Measurements from ENCODE around the gene RAB11A. TPM values are rescaled to one million over a fixed set of nuclear protein-coding genes. Genes with fewer than 3 reads are reported as not detected.

RAB11A gene
- total RNA-seq, 1 donor from 2014 or later = 247 TPM

GRCh38 chr15:65827065-65827464 is 42.2 kb upstream of the RAB11A start:
- Mint-ChIP-seq H3K4me1 (ENCODE audit: low read depth, unreplicated experiment) (no peaks in the 10 kb centered on the region), H3K27ac (ENCODE audit: unreplicated experiment) (peak overlapping the region; percentile 34), H3K36me3 (ENCODE audit: low read depth, unreplicated experiment) (no peaks in the 10 kb centered on the region), H3K9me3 (ENCODE audit: unreplicated experiment) (no peaks in the 10 kb centered on the region), H3K27me3 (ENCODE audit: low read depth, unreplicated experiment) (no peaks in the 10 kb centered on the region), H3K4me3 (ENCODE audit: unreplicated experiment) (no peak overlapping the region)
- no peaks in the 10 kb centered on the region for H3K9me3 ChIP-seq (ENCODE audit: insufficient read depth, low read depth, low read length)
- no peak overlapping the region for H3K27ac ChIP-seq (ENCODE audit: low read depth, low read length)
- FAIRE-seq (no peak), DNase-seq (ENCODE audit: low read depth) (no peak)
- no peak overlapping the region for H3K4me2 ChIP-seq (ENCODE audit: low read length)
- no peak overlapping the region for H2AFZ ChIP-seq (ENCODE audit: low read depth, low read length)
- no peaks in the 10 kb centered on the region for H3K4me1 ChIP-seq (ENCODE audit: insufficient read depth, low read length)
- no peak overlapping the region for H3K9ac ChIP-seq (ENCODE audit: low read length)
- no peaks in the 10 kb centered on the region for H3K79me2 ChIP-seq (ENCODE audit: insufficient read depth, low read length)
- no peaks in the 10 kb centered on the region for H3K27me3 ChIP-seq (ENCODE audit: insufficient read depth, low read length)
- H3K36me3 ChIP-seq (ENCODE audit: insufficient read depth, low read length) = no peaks in the 10 kb centered on the region
- no peaks in the 10 kb centered on the region for H4K20me1 ChIP-seq (ENCODE audit: insufficient read depth, low read length)
- H3K4me3 ChIP-seq (ENCODE audit: insufficient read depth, low read depth, low read length) = no peak overlapping the region
- TF ChIP-seq EZH2 (IDR thresholded peaks at IDR 0.05; ENCODE audit: insufficient read depth, low read length) (no peak), CTCF (IDR thresholded peaks at IDR 0.05; ENCODE audit: insufficient read depth, low read depth, low read length) (no peak)

- no peak for DNase-seq (ENCODE audit: low read depth)
- Mint-ChIP-seq H3K36me3 (ENCODE audit: low read depth, unreplicated experiment) (no peaks in the 10 kb centered on the region), H3K27me3 (ENCODE audit: low read depth, unreplicated experiment) (no peaks in the 10 kb centered on the region), H3K27ac (ENCODE audit: unreplicated experiment) (no peak overlapping the region), H3K9me3 (ENCODE audit: unreplicated experiment) (no peaks in the 10 kb centered on the region), H3K4me3 (ENCODE audit: unreplicated experiment) (no peak overlapping the region), H3K4me1 (ENCODE audit: low read depth, unreplicated experiment) (peaks cover 6% of the 10 kb centered on the region)
- peaks cover 14% of the 10 kb centered on the region for H3K4me1 ChIP-seq (ENCODE audit: insufficient read depth, low read length)
- no peaks in the 10 kb centered on the region for H3K27me3 ChIP-seq (ENCODE audit: insufficient read depth, low read length)
- FAIRE-seq = no peak
- H3K4me3 ChIP-seq (ENCODE audit: insufficient read depth, low read depth, low read length) = no peak overlapping the region
- no peak overlapping the region for H2AFZ ChIP-seq (ENCODE audit: low read depth, low read length)
- H3K4me2 ChIP-seq (ENCODE audit: low read length) = no peak overlapping the region
- no peaks in the 10 kb centered on the region for H3K9me3 ChIP-seq (ENCODE audit: insufficient read depth, low read depth, low read length)
- TF ChIP-seq EZH2 (IDR thresholded peaks at IDR 0.05; ENCODE audit: insufficient read depth, low read length) = no peak
- TF ChIP-seq CTCF (IDR thresholded peaks at IDR 0.05; ENCODE audit: insufficient read depth, low read depth, low read length) = no peak
- no peak overlapping the region for H3K27ac ChIP-seq (ENCODE audit: low read depth, low read length)
- H3K79me2 ChIP-seq (ENCODE audit: insufficient read depth, low read length) = no peaks in the 10 kb centered on the region
- no peaks in the 10 kb centered on the region for H4K20me1 ChIP-seq (ENCODE audit: insufficient read depth, low read length)
- no peaks in the 10 kb centered on the region for H3K36me3 ChIP-seq (ENCODE audit: insufficient read depth, low read length)
- no peak overlapping the region for H3K9ac ChIP-seq (ENCODE audit: low read length)
These were observed 40.7 kb upstream of the RAB11A start for GRCh38 chr15:65828585-65828984.

- no peak overlapping the region for H3K27ac ChIP-seq (ENCODE audit: low read depth, low read length)
- H3K4me1 ChIP-seq (ENCODE audit: insufficient read depth, low read length) = peaks cover 17% of the 10 kb centered on the region
- peaks cover 6% of the 10 kb centered on the region for H3K4me1 Mint-ChIP-seq (ENCODE audit: low read depth, unreplicated experiment)
- no peak overlapping the region for H3K27ac Mint-ChIP-seq (ENCODE audit: unreplicated experiment)
- FAIRE-seq (no peak), DNase-seq (ENCODE audit: low read depth) (no peak)
- H3K9ac ChIP-seq (ENCODE audit: low read length) = no peak overlapping the region
- no peak overlapping the region for H3K4me3 ChIP-seq (ENCODE audit: insufficient read depth, low read depth, low read length)
- H3K36me3 ChIP-seq (ENCODE audit: insufficient read depth, low read length) = no peaks in the 10 kb centered on the region
- no peaks in the 10 kb centered on the region for H3K27me3 Mint-ChIP-seq (ENCODE audit: low read depth, unreplicated experiment)
- H3K79me2 ChIP-seq (ENCODE audit: insufficient read depth, low read length) = no peaks in the 10 kb centered on the region
- no peak overlapping the region for H3K4me3 Mint-ChIP-seq (ENCODE audit: unreplicated experiment)
- H3K9me3 Mint-ChIP-seq (ENCODE audit: unreplicated experiment) = no peaks in the 10 kb centered on the region
- no peaks in the 10 kb centered on the region for H3K27me3 ChIP-seq (ENCODE audit: insufficient read depth, low read length)
- H2AFZ ChIP-seq (ENCODE audit: low read depth, low read length) = no peak overlapping the region
- no peak for TF ChIP-seq EZH2 (IDR thresholded peaks at IDR 0.05; ENCODE audit: insufficient read depth, low read length)
- peak; percentile 47 for TF ChIP-seq CTCF (IDR thresholded peaks at IDR 0.05; ENCODE audit: insufficient read depth, low read depth, low read length)
- no peak overlapping the region for H3K4me2 ChIP-seq (ENCODE audit: low read length)
- H4K20me1 ChIP-seq (ENCODE audit: insufficient read depth, low read length) = no peaks in the 10 kb centered on the region
- no peaks in the 10 kb centered on the region for H3K9me3 ChIP-seq (ENCODE audit: insufficient read depth, low read depth, low read length)
- no peaks in the 10 kb centered on the region for H3K36me3 Mint-ChIP-seq (ENCODE audit: low read depth, unreplicated experiment)
These were observed 40.0 kb upstream of the RAB11A start for GRCh38 chr15:65829130-65829764.

Data from astrocyte (in vitro differentiated cells and primary cell).